HEK293 (cell line): Measurements from ENCODE around the gene ZNF771.

Experiments
- EGR2 ChIP-seq: fragments of 450-650 bp; formaldehyde crosslinking; IDR thresholded peaks from 2 replicates; pipeline ENCODE4 v1.5.1; 2016; ENCODE audit warnings: low read depth, missing biosample characterization, missing genetic modification characterization
- FEZF1 ChIP-seq: fragments of 450-650 bp; formaldehyde crosslinking; IDR thresholded peaks from 2 replicates; pipeline ENCODE4 v1.5.1; 2016; ENCODE audit warnings: missing biosample characterization, missing genetic modification characterization
- GLI2 ChIP-seq: fragments of 450-650 bp; formaldehyde crosslinking; IDR thresholded peaks from 2 replicates; pipeline ENCODE4; 2017; ENCODE audit warnings: missing biosample characterization, missing genetic modification characterization, low read depth, borderline replicate concordance
- GLI4 ChIP-seq: fragments of 450-650 bp; formaldehyde crosslinking; IDR thresholded peaks from 2 replicates; pipeline ENCODE4 v1.5.1; 2016; ENCODE audit warnings: missing biosample characterization, missing genetic modification characterization
- GLIS1 ChIP-seq: fragments of 450-650 bp; formaldehyde crosslinking; IDR thresholded peaks from 2 replicates; pipeline ENCODE4 v1.5.1; 2016; ENCODE audit warnings: missing biosample characterization, missing genetic modification characterization
- HOXD13 ChIP-seq: sonication (generic); formaldehyde crosslinking; IDR thresholded peaks from 2 replicates; pipeline ENCODE4 v1.8.0; 2022; ENCODE audit warnings: missing genetic modification reagents, borderline replicate concordance
- SP3 ChIP-seq: fragments of 450-650 bp; formaldehyde crosslinking; IDR thresholded peaks from 2 replicates; pipeline ENCODE4 v1.5.1; 2016; ENCODE audit warnings: missing biosample characterization, missing genetic modification characterization
- ZBTB1 ChIP-seq: fragments of 450-650 bp; formaldehyde crosslinking; IDR thresholded peaks from 2 replicates; pipeline ENCODE4 v1.5.1; 2016; ENCODE audit warnings: missing biosample characterization, missing genetic modification characterization
- ZFP3 ChIP-seq: fragments of 450-650 bp; formaldehyde crosslinking; IDR thresholded peaks from 2 replicates; pipeline ENCODE4 v1.5.1; 2016; ENCODE audit warnings: low read depth, missing biosample characterization, missing genetic modification characterization
- ZNF140 ChIP-seq: fragments of 450-650 bp; formaldehyde crosslinking; IDR thresholded peaks from 2 replicates; pipeline ENCODE4 v1.5.1; 2016; ENCODE audit warnings: missing biosample characterization, missing genetic modification characterization
- ZNF174 ChIP-seq: fragments of 450-650 bp; formaldehyde crosslinking; IDR thresholded peaks from 2 replicates; pipeline ENCODE4 v1.5.0; 2017; ENCODE audit warnings: missing biosample characterization, mild to moderate bottlenecking, missing genetic modification characterization
- ZNF214 ChIP-seq: fragments of 450-650 bp; formaldehyde crosslinking; IDR thresholded peaks from 2 replicates; pipeline ENCODE4 v1.5.1; 2017; ENCODE audit warnings: missing biosample characterization, mild to moderate bottlenecking, missing genetic modification characterization, borderline replicate concordance
- ZNF280C ChIP-seq: fragments of 450-650 bp; formaldehyde crosslinking; IDR thresholded peaks from 2 replicates; pipeline ENCODE4 v1.5.1; 2016; ENCODE audit warnings: missing biosample characterization, missing genetic modification characterization
- ZNF292 ChIP-seq: fragments of 450-650 bp; formaldehyde crosslinking; IDR thresholded peaks from 2 replicates; pipeline ENCODE4 v1.5.1; 2016; ENCODE audit warnings: low read depth, missing biosample characterization, missing genetic modification characterization, borderline replicate concordance
- ZNF311 ChIP-seq: fragments of 450-650 bp; formaldehyde crosslinking; IDR thresholded peaks from 2 replicates; pipeline ENCODE4 v1.5.1; 2017; ENCODE audit warnings: missing biosample characterization, missing genetic modification characterization, borderline replicate concordance
- ZNF37A ChIP-seq: fragments of 450-650 bp; IDR thresholded peaks from 2 replicates; pipeline ENCODE4 v1.5.1; 2018; ENCODE audit warnings: missing biosample characterization, missing genetic modification characterization
- ZNF610 ChIP-seq: fragments of 450-650 bp; formaldehyde crosslinking; IDR thresholded peaks from 2 replicates; pipeline ENCODE4 v1.5.1; 2016; ENCODE audit warnings: missing biosample characterization, missing genetic modification characterization, borderline replicate concordance
- ZNF654 ChIP-seq: fragments of 450-650 bp; formaldehyde crosslinking; IDR thresholded peaks from 2 replicates; pipeline ENCODE4 v1.5.1; 2016; ENCODE audit warnings: low read depth, missing biosample characterization, missing genetic modification characterization
- ZNF664 ChIP-seq: fragments of 450-650 bp; formaldehyde crosslinking; IDR thresholded peaks from 2 replicates; pipeline ENCODE4 v1.5.1; 2016; ENCODE audit warnings: missing biosample characterization, missing genetic modification characterization
- ZNF677 ChIP-seq: fragments of 450-650 bp; IDR thresholded peaks from 2 replicates; pipeline ENCODE4 v1.5.0; 2018; ENCODE audit warnings: missing biosample characterization, mild to moderate bottlenecking, missing genetic modification characterization, moderate library complexity
- ZNF747 ChIP-seq: fragments of 450-650 bp; formaldehyde crosslinking; IDR thresholded peaks from 2 replicates; pipeline ENCODE4 v1.5.1; 2016; ENCODE audit warnings: missing biosample characterization, missing genetic modification characterization
- ZNF776 ChIP-seq: fragments of 450-650 bp; formaldehyde crosslinking; IDR thresholded peaks from 2 replicates; pipeline ENCODE4 v1.5.0; 2017; ENCODE audit warnings: missing biosample characterization, missing genetic modification characterization, borderline replicate concordance
- ZNF837 ChIP-seq: fragments of 450-650 bp; formaldehyde crosslinking; IDR thresholded peaks from 2 replicates; pipeline ENCODE4 v1.5.1; 2016; ENCODE audit warnings: missing biosample characterization, missing genetic modification characterization
- ZSCAN16 ChIP-seq: fragments of 450-650 bp; formaldehyde crosslinking; IDR thresholded peaks from 2 replicates; pipeline ENCODE4 v1.5.1; 2016; ENCODE audit warnings: missing biosample characterization, missing genetic modification characterization
- TF ChIP-seq, protein P1 (sequence below): fragments of 450-650 bp; formaldehyde crosslinking; IDR thresholded peaks from 2 replicates; pipeline ENCODE4 v1.5.1; 2016; ENCODE audit warnings: missing biosample characterization, missing genetic modification characterization, low read depth
- TF ChIP-seq, protein P2 (sequence below): fragments of 450-650 bp; formaldehyde crosslinking; IDR thresholded peaks from 2 replicates; pipeline ENCODE4 v1.5.1; 2016; ENCODE audit warnings: missing biosample characterization, missing genetic modification characterization
- TF ChIP-seq, protein P3 (sequence below): fragments of 450-650 bp; formaldehyde crosslinking; IDR thresholded peaks from 2 replicates; pipeline ENCODE4 v1.5.1; 2016; ENCODE audit warnings: missing biosample characterization, missing genetic modification characterization, low read depth
- TF ChIP-seq, protein P4 (sequence below): sonication (generic); formaldehyde crosslinking; IDR thresholded peaks from 2 replicates; pipeline ENCODE4 v1.8.1; 2022; ENCODE audit warnings: mild to moderate bottlenecking, moderate library complexity, missing genetic modification reagents
- TF ChIP-seq, protein P5 (sequence below): fragments of 450-650 bp; formaldehyde crosslinking; IDR thresholded peaks from 2 replicates; pipeline ENCODE4 v1.5.1; 2016; ENCODE audit warnings: missing biosample characterization, missing genetic modification characterization

ZNF771 gene

GRCh38 chr16:30378236-30379157 is 28.9 kb upstream of the ZNF771 start (continued):
- TF ChIP-seq ZNF280C (tag by site-specific recombination) = no peak
- TF ChIP-seq, protein P1, sequence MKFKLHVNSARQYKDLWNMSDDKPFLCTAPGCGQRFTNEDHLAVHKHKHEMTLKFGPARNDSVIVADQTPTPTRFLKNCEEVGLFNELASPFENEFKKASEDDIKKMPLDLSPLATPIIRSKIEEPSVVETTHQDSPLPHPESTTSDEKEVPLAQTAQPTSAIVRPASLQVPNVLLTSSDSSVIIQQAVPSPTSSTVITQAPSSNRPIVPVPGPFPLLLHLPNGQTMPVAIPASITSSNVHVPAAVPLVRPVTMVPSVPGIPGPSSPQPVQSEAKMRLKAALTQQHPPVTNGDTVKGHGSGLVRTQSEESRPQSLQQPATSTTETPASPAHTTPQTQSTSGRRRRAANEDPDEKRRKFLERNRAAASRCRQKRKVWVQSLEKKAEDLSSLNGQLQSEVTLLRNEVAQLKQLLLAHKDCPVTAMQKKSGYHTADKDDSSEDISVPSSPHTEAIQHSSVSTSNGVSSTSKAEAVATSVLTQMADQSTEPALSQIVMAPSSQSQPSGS (tag by site-specific recombination) = no peak
- TF ChIP-seq, protein P2, sequence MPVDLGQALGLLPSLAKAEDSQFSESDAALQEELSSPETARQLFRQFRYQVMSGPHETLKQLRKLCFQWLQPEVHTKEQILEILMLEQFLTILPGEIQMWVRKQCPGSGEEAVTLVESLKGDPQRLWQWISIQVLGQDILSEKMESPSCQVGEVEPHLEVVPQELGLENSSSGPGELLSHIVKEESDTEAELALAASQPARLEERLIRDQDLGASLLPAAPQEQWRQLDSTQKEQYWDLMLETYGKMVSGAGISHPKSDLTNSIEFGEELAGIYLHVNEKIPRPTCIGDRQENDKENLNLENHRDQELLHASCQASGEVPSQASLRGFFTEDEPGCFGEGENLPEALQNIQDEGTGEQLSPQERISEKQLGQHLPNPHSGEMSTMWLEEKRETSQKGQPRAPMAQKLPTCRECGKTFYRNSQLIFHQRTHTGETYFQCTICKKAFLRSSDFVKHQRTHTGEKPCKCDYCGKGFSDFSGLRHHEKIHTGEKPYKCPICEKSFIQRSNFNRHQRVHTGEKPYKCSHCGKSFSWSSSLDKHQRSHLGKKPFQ (tag by site-specific recombination) = peak; percentile 76
- TF ChIP-seq ZNF214 (tag by site-specific recombination) = no peak
- no peak for TF ChIP-seq ZFP3 (tag by site-specific recombination)
- TF ChIP-seq GLI2 (tag by site-specific recombination) = no peak
- no peak for TF ChIP-seq ZNF664
- no peak for TF ChIP-seq ZBTB1
- TF ChIP-seq ZNF776 (tag by site-specific recombination) = no peak
- no peak for TF ChIP-seq ZNF174 (tag by site-specific recombination)
- TF ChIP-seq ZNF677 (tag by site-specific recombination) = no peak
- TF ChIP-seq ZNF140 (tag by site-specific recombination) = no peak
- no peak for TF ChIP-seq ZNF654
- TF ChIP-seq GLIS1 (tag by site-specific recombination) = peak; percentile 72
- TF ChIP-seq ZNF311 (tag by site-specific recombination) = no peak
- no peak for TF ChIP-seq HOXD13 (CRISPR knock-in tag)
- peak; percentile 94 for TF ChIP-seq SP3 (tag by site-specific recombination)
- no peak for TF ChIP-seq ZSCAN16
- no peak for TF ChIP-seq FEZF1
- TF ChIP-seq ZNF37A (tag by site-specific recombination) = no peak
- TF ChIP-seq, protein P3, sequence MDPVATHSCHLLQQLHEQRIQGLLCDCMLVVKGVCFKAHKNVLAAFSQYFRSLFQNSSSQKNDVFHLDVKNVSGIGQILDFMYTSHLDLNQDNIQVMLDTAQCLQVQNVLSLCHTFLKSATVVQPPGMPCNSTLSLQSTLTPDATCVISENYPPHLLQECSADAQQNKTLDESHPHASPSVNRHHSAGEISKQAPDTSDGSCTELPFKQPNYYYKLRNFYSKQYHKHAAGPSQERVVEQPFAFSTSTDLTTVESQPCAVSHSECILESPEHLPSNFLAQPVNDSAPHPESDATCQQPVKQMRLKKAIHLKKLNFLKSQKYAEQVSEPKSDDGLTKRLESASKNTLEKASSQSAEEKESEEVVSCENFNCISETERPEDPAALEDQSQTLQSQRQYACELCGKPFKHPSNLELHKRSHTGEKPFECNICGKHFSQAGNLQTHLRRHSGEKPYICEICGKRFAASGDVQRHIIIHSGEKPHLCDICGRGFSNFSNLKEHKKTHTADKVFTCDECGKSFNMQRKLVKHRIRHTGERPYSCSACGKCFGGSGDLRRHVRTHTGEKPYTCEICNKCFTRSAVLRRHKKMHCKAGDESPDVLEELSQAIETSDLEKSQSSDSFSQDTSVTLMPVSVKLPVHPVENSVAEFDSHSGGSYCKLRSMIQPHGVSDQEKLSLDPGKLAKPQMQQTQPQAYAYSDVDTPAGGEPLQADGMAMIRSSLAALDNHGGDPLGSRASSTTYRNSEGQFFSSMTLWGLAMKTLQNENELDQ (tag by site-specific recombination) = no peak
- TF ChIP-seq GLI4 = no peak
- TF ChIP-seq, protein P4, sequence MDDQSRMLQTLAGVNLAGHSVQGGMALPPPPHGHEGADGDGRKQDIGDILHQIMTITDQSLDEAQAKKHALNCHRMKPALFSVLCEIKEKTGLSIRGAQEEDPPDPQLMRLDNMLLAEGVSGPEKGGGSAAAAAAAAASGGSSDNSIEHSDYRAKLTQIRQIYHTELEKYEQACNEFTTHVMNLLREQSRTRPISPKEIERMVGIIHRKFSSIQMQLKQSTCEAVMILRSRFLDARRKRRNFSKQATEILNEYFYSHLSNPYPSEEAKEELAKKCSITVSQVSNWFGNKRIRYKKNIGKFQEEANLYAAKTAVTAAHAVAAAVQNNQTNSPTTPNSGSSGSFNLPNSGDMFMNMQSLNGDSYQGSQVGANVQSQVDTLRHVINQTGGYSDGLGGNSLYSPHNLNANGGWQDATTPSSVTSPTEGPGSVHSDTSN (CRISPR knock-in tag) = no peak; the same call in none of the 2 replicates
- TF ChIP-seq ZNF610 (tag by site-specific recombination) = peak; percentile 93
- TF ChIP-seq, protein P5, sequence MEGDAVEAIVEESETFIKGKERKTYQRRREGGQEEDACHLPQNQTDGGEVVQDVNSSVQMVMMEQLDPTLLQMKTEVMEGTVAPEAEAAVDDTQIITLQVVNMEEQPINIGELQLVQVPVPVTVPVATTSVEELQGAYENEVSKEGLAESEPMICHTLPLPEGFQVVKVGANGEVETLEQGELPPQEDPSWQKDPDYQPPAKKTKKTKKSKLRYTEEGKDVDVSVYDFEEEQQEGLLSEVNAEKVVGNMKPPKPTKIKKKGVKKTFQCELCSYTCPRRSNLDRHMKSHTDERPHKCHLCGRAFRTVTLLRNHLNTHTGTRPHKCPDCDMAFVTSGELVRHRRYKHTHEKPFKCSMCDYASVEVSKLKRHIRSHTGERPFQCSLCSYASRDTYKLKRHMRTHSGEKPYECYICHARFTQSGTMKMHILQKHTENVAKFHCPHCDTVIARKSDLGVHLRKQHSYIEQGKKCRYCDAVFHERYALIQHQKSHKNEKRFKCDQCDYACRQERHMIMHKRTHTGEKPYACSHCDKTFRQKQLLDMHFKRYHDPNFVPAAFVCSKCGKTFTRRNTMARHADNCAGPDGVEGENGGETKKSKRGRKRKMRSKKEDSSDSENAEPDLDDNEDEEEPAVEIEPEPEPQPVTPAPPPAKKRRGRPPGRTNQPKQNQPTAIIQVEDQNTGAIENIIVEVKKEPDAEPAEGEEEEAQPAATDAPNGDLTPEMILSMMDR (tag by site-specific recombination) = peak; percentile 92
- no peak for TF ChIP-seq ZNF292 (tag by site-specific recombination)
- TF ChIP-seq EGR2 = peak; percentile 2; the same call in 1 of the 2 replicates
- TF ChIP-seq ZNF747 (tag by site-specific recombination) = no peak
- TF ChIP-seq ZNF837 (tag by site-specific recombination) = no peak; the same call in 1 of the 2 replicates
